SK-N-MC (cell line): ENCODE measurements around the gene HJURP.

ENCODE experiments used
- EZH2 ChIP-seq: fragments of 200-600 bp; sonication (generic); IDR thresholded peaks from one replicate; pipeline ENCODE4 v1.6.1; 2017; ENCODE audit warnings: antibody characterized with exemption
- POLR2AphosphoS5 ChIP-seq: IDR thresholded peaks from 2 replicates; pipeline ENCODE4 v1.6.1; 2012; ENCODE audit warnings: mild to moderate bottlenecking, low read depth, low read length, borderline replicate concordance

- no peak for TF ChIP-seq EZH2
- no peak for TF ChIP-seq POLR2AphosphoS5
These were observed 982 bp downstream of the HJURP start for GRCh38 chr2:233853353-233853752.
